ENCODE data around the gene DNAJB1. TPM values are rescaled to one million over a fixed set of nuclear protein-coding genes. Genes with fewer than 3 reads are reported as not detected.
A peak's percentile ranks its signal among the peaks of the same experiment; 100 is the strongest.

DNAJB1 gene
- total and polyA plus RNA-seq, 2 of the 13 experiments (the other 11 are each of a cell fraction or from before 2014, with no cell fraction given): 87.5 to 97.3 TPM

DNA sequence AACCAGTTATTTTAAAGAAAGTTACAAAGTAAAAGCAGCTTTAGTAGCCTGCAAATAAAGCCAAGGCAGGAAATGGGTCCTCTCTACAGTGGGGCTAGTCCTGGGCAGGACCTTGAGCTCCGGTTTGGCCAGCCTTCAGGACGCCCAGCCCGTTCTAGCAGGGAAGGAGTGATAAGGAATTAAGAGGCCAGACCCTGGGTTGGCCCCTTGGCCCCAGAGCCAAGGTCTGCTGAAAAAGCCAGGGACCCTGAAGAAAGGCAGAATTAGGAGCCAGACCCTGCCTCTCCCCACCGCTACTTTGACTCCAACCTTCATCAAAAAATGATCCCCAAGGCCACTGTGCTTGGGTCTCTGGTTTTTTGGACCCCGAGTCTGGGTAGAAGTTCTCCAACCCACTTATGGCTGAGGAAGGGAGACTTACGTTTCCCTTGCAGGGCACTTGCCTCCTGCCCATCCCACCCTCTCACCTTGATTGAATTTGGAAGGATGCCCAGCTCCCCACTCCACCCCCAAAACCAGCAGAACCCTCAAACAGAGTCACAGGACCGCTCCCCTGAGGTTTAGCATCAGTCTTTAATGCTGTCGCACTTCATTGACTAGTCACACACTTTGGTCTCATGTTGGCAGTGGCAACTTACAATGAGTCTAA, 3.9 kb downstream of the DNAJB1 start (continued):
- TF ChIP-seq ZNF251 (CRISPR knock-in tag; IDR thresholded peaks at IDR 0.05) (no peak), ZNF788 (CRISPR knock-in tag; IDR thresholded peaks at IDR 0.05; ENCODE audit: borderline replicate concordance) (no peak), ZNF841 (CRISPR knock-in tag; IDR thresholded peaks at IDR 0.05; ENCODE audit: borderline replicate concordance) (no peak), HNRNPH1 (optimal IDR thresholded peaks at IDR 0.05; ENCODE audit: low read depth, low read length) (no peak), HNRNPL (IDR thresholded peaks at IDR 0.05; ENCODE audit: low read depth, low read length) (no peak), AGO2 (optimal IDR thresholded peaks at IDR 0.05; ENCODE audit: low read depth, low read length) (peak; percentile 57), NFKBIZ (CRISPR knock-in tag; IDR thresholded peaks at IDR 0.05) (no peak), ZNF775 (CRISPR knock-in tag; IDR thresholded peaks at IDR 0.05; ENCODE audit: borderline replicate concordance) (no peak), GFI1 (CRISPR knock-in tag; IDR thresholded peaks at IDR 0.05; ENCODE audit: borderline replicate concordance) (no peak), PREB (CRISPR knock-in tag; IDR thresholded peaks at IDR 0.05) (no peak), ZNF766 (CRISPR knock-in tag; IDR thresholded peaks at IDR 0.05; ENCODE audit: borderline replicate concordance) (no peak), ZIK1 (CRISPR knock-in tag; IDR thresholded peaks at IDR 0.05; ENCODE audit: borderline replicate concordance, low read depth) (no peak), NFE2 (CRISPR knock-in tag; IDR thresholded peaks at IDR 0.05) (no peak), POLR2G (IDR thresholded peaks at IDR 0.05; ENCODE audit: low read depth, low read length) (peak; percentile 21; the same call in 1 of the 2 replicates), ARNT2 (CRISPR knock-in tag; IDR thresholded peaks at IDR 0.05; ENCODE audit: low read depth) (0 out of 2 replicates have a peak, but pooled peaks have one; percentile 31), REPIN1 (CRISPR knock-in tag; IDR thresholded peaks at IDR 0.05; ENCODE audit: borderline replicate concordance, low read depth) (no peak), MXD4 (CRISPR knock-in tag; IDR thresholded peaks at IDR 0.05) (no peak), HMG20A (CRISPR knock-in tag; IDR thresholded peaks at IDR 0.05; ENCODE audit: borderline replicate concordance) (no peak), GABPA (IDR thresholded peaks at IDR 0.05; ENCODE audit: low read depth, low read length) (no peak), GABPA (CRISPR knock-in tag; IDR thresholded peaks at IDR 0.05; ENCODE audit: low read depth) (no peak), KDM4B (CRISPR knock-in tag; IDR thresholded peaks at IDR 0.05) (no peak), NFAT5 (CRISPR knock-in tag; IDR thresholded peaks at IDR 0.05) (no peak), ZFP62 (CRISPR knock-in tag; IDR thresholded peaks at IDR 0.05) (no peak)
- TF ChIP-seq, protein P1, sequence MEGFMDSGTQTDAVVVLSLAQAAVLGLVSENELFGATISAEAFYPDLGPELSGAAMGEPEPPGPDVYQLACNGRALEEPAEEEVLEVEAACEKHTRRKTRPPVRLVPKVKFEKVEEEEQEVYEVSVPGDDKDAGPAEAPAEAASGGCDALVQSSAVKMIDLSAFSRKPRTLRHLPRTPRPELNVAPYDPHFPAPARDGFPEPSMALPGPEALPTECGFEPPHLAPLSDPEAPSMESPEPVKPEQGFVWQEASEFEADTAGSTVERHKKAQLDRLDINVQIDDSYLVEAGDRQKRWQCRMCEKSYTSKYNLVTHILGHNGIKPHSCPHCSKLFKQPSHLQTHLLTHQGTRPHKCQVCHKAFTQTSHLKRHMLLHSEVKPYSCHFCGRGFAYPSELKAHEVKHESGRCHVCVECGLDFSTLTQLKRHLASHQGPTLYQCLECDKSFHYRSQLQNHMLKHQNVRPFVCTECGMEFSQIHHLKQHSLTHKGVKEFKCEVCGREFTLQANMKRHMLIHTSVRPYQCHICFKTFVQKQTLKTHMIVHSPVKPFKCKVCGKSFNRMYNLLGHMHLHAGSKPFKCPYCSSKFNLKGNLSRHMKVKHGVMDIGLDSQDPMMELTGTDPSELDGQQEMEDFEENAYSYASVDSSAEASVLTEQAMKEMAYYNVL (CRISPR knock-in tag; IDR thresholded peaks at IDR 0.05; ENCODE audit: borderline replicate concordance): no peak
